Hematopoietic multipotent progenitor cell treated with erythropoietin and hydrocortisone succinate and interleukin-3 and kit ligand, for 17 days (in vitro differentiated cells): ENCODE data around the gene C4orf33.

Source experiments
- DNase-seq: peaks from one replicate; pipeline ENCODE4 v3.0.0-alpha.2; 2015; ENCODE audit warnings: low spot score

C4orf33 gene

GRCh38 chr4:129129143-129129542, 33.2 kb downstream of the C4orf33 start:
- no peak for DNase-seq

- DNase-seq: no peak
These were observed 35.4 kb downstream of the C4orf33 start for GRCh38 chr4:129131343-129131742.

GRCh38 chr4:129136433-129136832, 40.5 kb downstream of the C4orf33 start:
- DNase-seq: no peak

GRCh38 chr4:129138810-129139496, 43.0 kb downstream of the C4orf33 start:
- DNase-seq: no peak

- DNase-seq: no peak
These were observed 44.6 kb downstream of the C4orf33 start for GRCh38 chr4:129140521-129140920.

GRCh38 chr4:129143359-129143758, 47.4 kb downstream of the C4orf33 start:
- no peak for DNase-seq

- no peak for DNase-seq
These were observed 48.8 kb downstream of the C4orf33 start for GRCh38 chr4:129144755-129145206.

- no peak for DNase-seq
These were observed 49.3 kb downstream of the C4orf33 start for GRCh38 chr4:129145222-129145730.

- no peak for DNase-seq
These were observed 50.7 kb downstream of the C4orf33 start for GRCh38 chr4:129146639-129147038.

- no peak for DNase-seq
These were observed 52.9 kb downstream of the C4orf33 start for GRCh38 chr4:129148892-129149291.

- DNase-seq: no peak
These were observed 54.0 kb downstream of the C4orf33 start for GRCh38 chr4:129149906-129150305.

- no peak for DNase-seq
These were observed 56.4 kb downstream of the C4orf33 start for GRCh38 chr4:129152350-129152749.

- no peak for DNase-seq
These were observed 57.7 kb downstream of the C4orf33 start for GRCh38 chr4:129153700-129154099.

- no peak for DNase-seq
These were observed 66.5 kb downstream of the C4orf33 start for GRCh38 chr4:129162450-129162849.

- no peak for DNase-seq
These were observed 67.5 kb downstream of the C4orf33 start for GRCh38 chr4:129163427-129163826.

GRCh38 chr4:129164243-129164642, 68.3 kb downstream of the C4orf33 start:
- no peak for DNase-seq
